Fibroblast of lung (primary cell): ENCODE results near the gene PSAT1. TPM values are rescaled to one million over a fixed set of nuclear protein-coding genes. Genes with fewer than 3 reads are reported as not detected.

Experiments
- DNase-seq, 2 donors: peaks; one replicate each; pipeline versions ENCODE4 v3.0.0 to v3.0.0-alpha.2; 2010; ENCODE audit warnings: low read depth in 2 of 2
- H2AFZ ChIP-seq: 2 replicates; pipeline ENCODE4 v1.5.1; 2012; ENCODE audit warnings: low read length, control low read depth, inconsistent platforms
- H3K27ac ChIP-seq: 2 replicates; pipeline ENCODE4 v1.5.1; 2011; ENCODE audit warnings: low read length, control low read depth; ENCODE audit not compliant: insufficient read depth
- H3K27me3 ChIP-seq: 2 replicates; pipeline ENCODE4 v1.5.1; 2011; ENCODE audit warnings: mild to moderate bottlenecking, low read length; ENCODE audit not compliant: control insufficient read depth, insufficient read depth
- H3K36me3 ChIP-seq: 2 replicates; pipeline ENCODE4 v1.5.1; 2011; ENCODE audit warnings: low read length; ENCODE audit not compliant: control insufficient read depth, insufficient read depth
- H3K4me1 ChIP-seq: 2 replicates; pipeline ENCODE4 v1.5.1; 2011; ENCODE audit warnings: low read length; ENCODE audit not compliant: control insufficient read depth, insufficient read depth; ENCODE audit errors: extremely low read depth
- H3K4me2 ChIP-seq: 2 replicates; pipeline ENCODE4 v1.5.1; 2011; ENCODE audit warnings: low read length, control low read depth; ENCODE audit not compliant: insufficient read depth; ENCODE audit errors: extremely low read depth
- H3K4me3 ChIP-seq, 4 experiments: fragments of 200-600 bp in 1 of 4; sonication (generic) in 1 of 4; replicated peaks in 1 of 4; 2 replicates each; pipeline ENCODE4 v1.5.1; 2011 to 2016; ENCODE audit warnings: low read length in 4 of 4, low read depth in 3 of 4, mild to moderate bottlenecking in 3 of 4, control low read depth in 2 of 4, inconsistent platforms in 1 of 4, mixed read lengths in 1 of 4; ENCODE audit not compliant: insufficient read depth in 1 of 4; ENCODE audit errors: control extremely low read depth in 1 of 4
- H3K79me2 ChIP-seq: 2 replicates; pipeline ENCODE4 v1.5.1; 2012; ENCODE audit warnings: mild to moderate bottlenecking, low read length, inconsistent platforms; ENCODE audit not compliant: control insufficient read depth, insufficient read depth
- H3K9ac ChIP-seq: 2 replicates; pipeline ENCODE4 v1.5.1; 2011; ENCODE audit warnings: mild to moderate bottlenecking, low read length, control low read depth; ENCODE audit not compliant: insufficient read depth
- H3K9me3 ChIP-seq: 2 replicates; pipeline ENCODE4 v1.5.1; 2012; ENCODE audit warnings: low read depth, low read length; ENCODE audit not compliant: control insufficient read depth, insufficient read depth
- H4K20me1 ChIP-seq: 2 replicates; pipeline ENCODE4 v1.5.1; 2011; ENCODE audit warnings: low read length; ENCODE audit not compliant: control insufficient read depth, insufficient read depth; ENCODE audit errors: extremely low read depth
- CTCF ChIP-seq, 2 donors: IDR thresholded peaks in 1 of 2; conservative IDR thresholded peaks in 1 of 2; 1 replicate in 1 of 2; 2 replicates in 1 of 2; pipeline ENCODE4 v1.5.1; 2011 to 2012; ENCODE audit warnings: low read length in 2 of 2, control low read depth in 1 of 2, inconsistent platforms in 1 of 2, low read depth in 1 of 2, mild to moderate bottlenecking in 1 of 2
- EZH2 ChIP-seq: IDR thresholded peaks from 2 replicates; pipeline ENCODE4 v1.5.1; 2012; ENCODE audit warnings: low read length, control low read depth, mild to moderate bottlenecking; ENCODE audit errors: missing control alignments
- polyA plus RNA-seq, 2 donors: library from polyadenylated mRNA; depleted of rRNA in 1 of 2; stranded (reverse) in 1 of 2; unstranded in 1 of 2; fragments of >200 nt; gene quantifications; 2 replicates each; pipeline ENCODE4 v1.2.1, GENCODE V29; 2011 to 2012; ENCODE audit warnings: missing spikeins in 1 of 2
- total RNA-seq: library from RNA; depleted of rRNA; stranded (reverse); fragments of >200 nt; gene quantifications from 2 replicates; pipeline ENCODE4 v1.2.1, GENCODE V29; 2014

Gene PSAT1
- total and polyA plus RNA-seq, 2 donors (not counting 1 experiment from before 2014, with no cell fraction given), result 74.6 to 115 TPM

GRCh38 chr9:78356634-78357033 lies 59.7 kb downstream of the PSAT1 start:
- Histone ChIP-seq H3K79me2 (no peaks in the 10 kb centered on the region), H4K20me1 (no peaks in the 10 kb centered on the region), H3K9me3 (no peaks in the 10 kb centered on the region), H3K27me3 (no peaks in the 10 kb centered on the region), H3K4me3 (no peak overlapping the region), H2AFZ (no peak overlapping the region), H3K4me1 (no peaks in the 10 kb centered on the region), H3K9ac (no peak overlapping the region), H3K4me2 (no peak overlapping the region), H3K27ac (no peak overlapping the region), H3K36me3 (no peaks in the 10 kb centered on the region)
- no peak for DNase-seq
- TF ChIP-seq CTCF (conservative IDR thresholded peaks at IDR 0.05 in 1 of 2, IDR thresholded peaks at IDR 0.05 in 1 of 2; ENCODE audit: low read depth in 1 of 2, low read length in 2 of 2) (no peak), EZH2 (no peak)

- Histone ChIP-seq H2AFZ (no peak overlapping the region), H3K4me1 (no peaks in the 10 kb centered on the region), H3K9ac (no peak overlapping the region), H3K79me2 (no peaks in the 10 kb centered on the region), H3K27me3 (no peaks in the 10 kb centered on the region), H4K20me1 (no peaks in the 10 kb centered on the region), H3K4me3 (no peak overlapping the region), H3K27ac (no peak overlapping the region), H3K36me3 (no peaks in the 10 kb centered on the region), H3K9me3 (no peaks in the 10 kb centered on the region), H3K4me2 (no peak overlapping the region)
- TF ChIP-seq CTCF (conservative IDR thresholded peaks at IDR 0.05 in 1 of 2, IDR thresholded peaks at IDR 0.05 in 1 of 2; ENCODE audit: low read depth in 1 of 2, low read length in 2 of 2), result no peak
- TF ChIP-seq EZH2, result no peak
- DNase-seq, result no peak
These were observed 60.4 kb downstream of the PSAT1 start for GRCh38 chr9:78357165-78357873.

GRCh38 chr9:78358329-78359051 lies 61.6 kb downstream of the PSAT1 start:
- no peaks in the 10 kb centered on the region for H4K20me1 ChIP-seq
- H3K4me1 ChIP-seq, result no peaks in the 10 kb centered on the region
- no peak overlapping the region for H3K4me2 ChIP-seq
- DNase-seq, result no peak
- H3K79me2 ChIP-seq, result no peaks in the 10 kb centered on the region
- H3K4me3 ChIP-seq, result no peak overlapping the region
- H3K27me3 ChIP-seq, result no peaks in the 10 kb centered on the region
- TF ChIP-seq CTCF (conservative IDR thresholded peaks at IDR 0.05 in 1 of 2, IDR thresholded peaks at IDR 0.05 in 1 of 2; ENCODE audit: low read depth in 1 of 2, low read length in 2 of 2), result no peak
- TF ChIP-seq EZH2, result no peak
- no peaks in the 10 kb centered on the region for H3K9me3 ChIP-seq
- H3K9ac ChIP-seq, result no peak overlapping the region
- H3K27ac ChIP-seq, result no peak overlapping the region
- no peaks in the 10 kb centered on the region for H3K36me3 ChIP-seq
- H2AFZ ChIP-seq, result no peak overlapping the region
